DMS 273 treated with DMSO at 0.1 percent for 48 hours (cell line): ENCODE measurements around the gene PDE5A.

Source experiments
- DNase-seq: peaks from one replicate; lab custom pipeline; 2025; lab: John Stamatoyannopoulos, UW

The PDE5A gene

GRCh38 chr4:119585771-119586170, 42.8 kb downstream of the PDE5A start:
- DNase-seq = no peak

GRCh38 chr4:119581190-119581873, 47.3 kb downstream of the PDE5A start:
- no peak for DNase-seq

GRCh38 chr4:119580293-119580692, 48.3 kb downstream of the PDE5A start:
- no peak for DNase-seq

GRCh38 chr4:119579823-119580222, 48.8 kb downstream of the PDE5A start:
- DNase-seq = no peak

GRCh38 chr4:119570401-119570800, 58.2 kb downstream of the PDE5A start:
- no peak for DNase-seq

GRCh38 chr4:119564106-119564505, 64.5 kb downstream of the PDE5A start:
- DNase-seq = no peak

GRCh38 chr4:119559044-119559647, 69.5 kb downstream of the PDE5A start:
- DNase-seq = no peak

GRCh38 chr4:119550857-119551532, 77.6 kb downstream of the PDE5A start:
- DNase-seq = no peak

- DNase-seq = no peak
Observed at GRCh38 chr4:119549639-119550038, 79.0 kb downstream of the PDE5A start.

GRCh38 chr4:119543779-119544178, 84.8 kb downstream of the PDE5A start:
- no peak for DNase-seq

- no peak for DNase-seq
Observed at GRCh38 chr4:119543187-119543586, 85.4 kb downstream of the PDE5A start.

- no peak for DNase-seq
Observed at GRCh38 chr4:119540249-119540648, 88.4 kb downstream of the PDE5A start.

GRCh38 chr4:119537586-119537985, 91.0 kb downstream of the PDE5A start:
- DNase-seq = no peak

GRCh38 chr4:119536572-119537528, 91.8 kb downstream of the PDE5A start:
- no peak for DNase-seq

- no peak for DNase-seq
Observed at GRCh38 chr4:119532319-119532718, 96.3 kb downstream of the PDE5A start.

- DNase-seq = no peak
Observed at GRCh38 chr4:119529788-119530187, 98.8 kb downstream of the PDE5A start.

GRCh38 chr4:119526786-119527550, 101.6 kb downstream of the PDE5A start:
- DNase-seq = no peak

- DNase-seq = no peak
Observed at GRCh38 chr4:119525771-119526712, 102.6 kb downstream of the PDE5A start.

GRCh38 chr4:119525005-119525749, 103.4 kb downstream of the PDE5A start:
- DNase-seq = no peak

GRCh38 chr4:119523399-119523798, 105.2 kb downstream of the PDE5A start:
- no peak for DNase-seq
